Heart right ventricle (tissue), 16 donors: ENCODE measurements around the gene TTLL10. TPM values are rescaled to one million over a fixed set of nuclear protein-coding genes. Genes with fewer than 3 reads are reported as not detected.

Experiments used
- ATAC-seq, 8 donors: fragments of 200-7000 bp; cut with Tn5 transposase; one replicate each; pipeline ENCODE4 v1.9.1; 2020; ENCODE audit warnings: mild to moderate bottlenecking in 8 of 8, moderate library complexity in 8 of 8, moderate number of reproducible peaks in 1 of 8
- DNase-seq, 2 donors: peaks; one replicate each; pipeline ENCODE4 v3.0.0-alpha.2; 2020
- H3K27ac ChIP-seq, 10 donors: fragments of 200-600 bp; sonication (generic) in 2 of 10; one replicate each; pipeline versions ENCODE4 v1.5.0 to v1.8.0; 2020 to 2022; ENCODE audit warnings: mild to moderate bottlenecking in 3 of 10
- H3K27me3 ChIP-seq, 7 donors: fragments of 200-600 bp; one replicate each; pipeline ENCODE4 v1.8.0; 2021 to 2022; ENCODE audit warnings: mild to moderate bottlenecking in 2 of 7
- H3K36me3 ChIP-seq, 9 donors: fragments of 200-600 bp; sonication (generic) in 1 of 9; one replicate each; pipeline versions ENCODE4 v1.5.0 to v1.8.0; 2020 to 2022; ENCODE audit warnings: mild to moderate bottlenecking in 2 of 9
- H3K4me1 ChIP-seq, 9 donors: fragments of 200-600 bp; sonication (generic) in 1 of 9; one replicate each; pipeline versions ENCODE4 v1.5.0 to v1.8.0; 2020 to 2022; ENCODE audit warnings: mild to moderate bottlenecking in 4 of 9
- H3K4me3 ChIP-seq, 10 donors: fragments of 200-600 bp; sonication (generic) in 2 of 10; one replicate each; pipeline versions ENCODE4 v1.5.0 to v1.8.0; 2020 to 2022; ENCODE audit warnings: mild to moderate bottlenecking in 7 of 10, moderate library complexity in 2 of 10
- H3K9me3 ChIP-seq, 11 donors: fragments of 200-600 bp in 10 of 11; sonication (generic) in 2 of 11; one replicate each; pipeline versions ENCODE4 v1.5.0 to v1.8.0; 2013 to 2022; ENCODE audit warnings: mild to moderate bottlenecking in 2 of 11, control low read depth in 1 of 11, moderate library complexity in 1 of 11
- WGBS, 2 donors: extraction: QIAGEN DNeasy Blood & Tissue Kit; methylation state at CpG; one replicate each; pipeline ENCODE4 v1.1.7; 2013; ENCODE audit warnings: inconsistent platforms in 1 of 2; 5-methylcytosine and 5-hydroxymethylcytosine counted together
- intact Hi-C, 10 donors: fragments of 100-400 bp; cut with DNase I; formaldehyde crosslinking; loops; one replicate each; pipeline versions ENCODE4 v1.11.1 to v1.14.2; 2022
- polyA plus RNA-seq, 2 donors: library from polyadenylated mRNA; stranded (reverse); fragments of 200-250 nt; gene quantifications; one replicate each; pipeline ENCODE4 v1.2.3, GENCODE V29; 2013
- total RNA-seq, 10 donors: library from RNA; stranded (reverse); fragmentation: NEBNext Ultra II Directional in 3 of 10; extraction: Animal tissue kit (Norgen Biotek cat#: 25700) in 3 of 10; gene quantifications; one replicate each; pipeline versions ENCODE4 v1.2.1 to v1.2.4, GENCODE V29; 2021 to 2023
- TF ChIP-seq, protein P1 (sequence below), 9 donors: fragments of 200-600 bp; sonication (generic) in 2 of 9; IDR thresholded peaks; one replicate each; pipeline versions ENCODE4 v1.5.0 to v1.8.0; 2021 to 2022; ENCODE audit warnings: antibody characterized with exemption in 9 of 9, mild to moderate bottlenecking in 5 of 9, moderate library complexity in 1 of 9
- donor health status: Arrhythmogenic right ventricular cardiomyopathy.
- donor health status: ischemic (EF 13 %, LVEDD 7.1; RV severe dilation, severe dysfunction).
- donor health status: healthy with polysubstance abuse.
- donor health status: DM: no; HTN: yes; CAD: no.
- donor health status: DM: no; HTN: no; CAD: no.
- donor health status: ischemic (EF 25% LVEDD 6.9; RV normal size, moderate dysfunction).
- donor health status: ischemic (EF 25% LVEDD 5.7; RV mildly dilated, moderate dysfunction).
- donor health status: healthy.
- donor health status: DM: yes; HTN: yes; CAD: no.
- donor health status: Ischemic cardiomyopathy.
- donor health status: ischemic (EF 35%, LVEDD 5.7; RV mildly dilated, moderate dysfunction).
- donor health status: nonischemic (EF 11% LVEDD 7.7; RV severe dilation, severe dysfunction).
- donor health status: DM: yes; HTN: yes; CAD: no.
- donor health status: PGD.
- donor health status: ischemic (EF 29% LVEDD 5.4; RV normal size, mild dysfunction).
- donor health status: nonischemic (EF 23%, LVEDD 6.1; RV moderate dilation, normal function).

The TTLL10 gene
- total and polyA plus RNA-seq, 12 donors: 0.09 to 0.53 (median 0.26) TPM; not detected in 3

GRCh38 chr1:1221887-1222574, 48.4 kb downstream of the TTLL10 start:
- Histone ChIP-seq H3K9me3 (no peaks in the 10 kb centered on the region), H3K36me3 (peaks cover 0 to 99% (median 56%) of the 10 kb centered on the region in 9 donors)
- no peak for ATAC-seq

GRCh38 chr1:1222575-1223225, 49.0 kb downstream of the TTLL10 start:
- Histone ChIP-seq H3K4me3 (no peak overlapping the region), H3K36me3 (peaks cover 0 to 99% (median 56%) of the 10 kb centered on the region in 9 donors), H3K27ac (no peak overlapping the region), H3K27me3 (no peaks in the 10 kb centered on the region), H3K9me3 (no peaks in the 10 kb centered on the region), H3K4me1 (peaks cover 0 to 26% (median 5%) of the 10 kb centered on the region in 9 donors)
- TF ChIP-seq, protein P1, sequence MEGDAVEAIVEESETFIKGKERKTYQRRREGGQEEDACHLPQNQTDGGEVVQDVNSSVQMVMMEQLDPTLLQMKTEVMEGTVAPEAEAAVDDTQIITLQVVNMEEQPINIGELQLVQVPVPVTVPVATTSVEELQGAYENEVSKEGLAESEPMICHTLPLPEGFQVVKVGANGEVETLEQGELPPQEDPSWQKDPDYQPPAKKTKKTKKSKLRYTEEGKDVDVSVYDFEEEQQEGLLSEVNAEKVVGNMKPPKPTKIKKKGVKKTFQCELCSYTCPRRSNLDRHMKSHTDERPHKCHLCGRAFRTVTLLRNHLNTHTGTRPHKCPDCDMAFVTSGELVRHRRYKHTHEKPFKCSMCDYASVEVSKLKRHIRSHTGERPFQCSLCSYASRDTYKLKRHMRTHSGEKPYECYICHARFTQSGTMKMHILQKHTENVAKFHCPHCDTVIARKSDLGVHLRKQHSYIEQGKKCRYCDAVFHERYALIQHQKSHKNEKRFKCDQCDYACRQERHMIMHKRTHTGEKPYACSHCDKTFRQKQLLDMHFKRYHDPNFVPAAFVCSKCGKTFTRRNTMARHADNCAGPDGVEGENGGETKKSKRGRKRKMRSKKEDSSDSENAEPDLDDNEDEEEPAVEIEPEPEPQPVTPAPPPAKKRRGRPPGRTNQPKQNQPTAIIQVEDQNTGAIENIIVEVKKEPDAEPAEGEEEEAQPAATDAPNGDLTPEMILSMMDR (IDR thresholded peaks at IDR 0.05): no peak
- intact Hi-C loops: no loop called here
- ATAC-seq: no peak
- no peak for DNase-seq
- WGBS, 2 donors: 93% methylated on average over 44 of the region's 44 CpGs

More at GRCh38 chr1:1221887-1222574, 48.4 kb downstream of the TTLL10 start:
- no peaks in the 10 kb centered on the region for H3K27me3 ChIP-seq
- WGBS, 2 donors: 85 to 86% methylated on average over 30 of the region's 30 CpGs
- H3K4me1 ChIP-seq: peaks cover 0 to 33% (median 6%) of the 10 kb centered on the region in 9 donors
- TF ChIP-seq, protein P1 (IDR thresholded peaks at IDR 0.05): no peak
- intact Hi-C loops: no loop called here
- H3K4me3 ChIP-seq: no peak overlapping the region
- DNase-seq: no peak
- no peak overlapping the region for H3K27ac ChIP-seq

DNA sequence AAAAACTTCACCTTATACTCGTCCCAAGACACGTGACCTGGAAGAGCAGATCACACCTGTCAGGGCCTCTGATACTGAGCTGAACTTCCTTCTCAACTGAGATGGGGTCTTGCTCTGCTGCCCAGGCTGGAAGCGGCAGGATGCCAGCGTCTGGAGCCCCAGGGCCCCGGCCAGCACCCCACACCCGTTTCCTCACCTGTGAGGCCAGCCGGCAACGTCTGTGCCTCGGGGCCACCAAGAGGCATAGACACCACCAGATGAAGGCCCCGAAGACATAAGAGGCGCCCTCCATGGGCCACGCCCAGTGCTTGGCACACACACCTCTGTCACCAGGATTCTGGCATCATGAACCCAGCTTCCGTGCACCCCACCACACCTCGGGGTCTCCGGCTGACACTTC, 49.6 kb downstream of the TTLL10 start:
- peaks cover 0 to 99% (median 56%) of the 10 kb centered on the region in 9 donors for H3K36me3 ChIP-seq
- intact Hi-C loops: no loop called here
- H3K27me3 ChIP-seq: no peaks in the 10 kb centered on the region
- no peaks in the 10 kb centered on the region for H3K9me3 ChIP-seq
- ATAC-seq: no peak
- WGBS, 2 donors: 96 to 97% methylated on average over 15 of the region's 15 CpGs
- no peak for DNase-seq
- H3K4me1 ChIP-seq: peaks cover 0 to 20% (median 5%) of the 10 kb centered on the region in 9 donors
- no peak overlapping the region for H3K4me3 ChIP-seq
- H3K27ac ChIP-seq: no peak overlapping the region
- TF ChIP-seq, protein P1 (IDR thresholded peaks at IDR 0.05): no peak

GRCh38 chr1:1223891-1224290, 50.2 kb downstream of the TTLL10 start:
- H3K4me3 ChIP-seq: no peak overlapping the region
- ATAC-seq (no peak), DNase-seq (no peak)
- TF ChIP-seq, protein P1 (IDR thresholded peaks at IDR 0.05): no peak
- H3K4me1 ChIP-seq: peaks cover 0 to 24% (median 5%) of the 10 kb centered on the region in 9 donors
- H3K36me3 ChIP-seq: peaks cover 0 to 99% (median 54%) of the 10 kb centered on the region in 9 donors
- WGBS, 2 donors: 93 to 94% methylated on average over 21 of the region's 21 CpGs
- no peaks in the 10 kb centered on the region for H3K9me3 ChIP-seq
- intact Hi-C loops: no loop called here
- no peak overlapping the region for H3K27ac ChIP-seq
- no peaks in the 10 kb centered on the region for H3K27me3 ChIP-seq
